ENCODE measurements around the gene IL3.

The IL3 gene

GRCh38 chr5:132020568-132021339 lies 39.7 kb upstream of the IL3 start:
- Histone ChIP-seq H3K4me3 (ENCODE audit: low read length) (no peak overlapping the region), H3K27me3 (ENCODE audit: insufficient read depth, low read length) (peaks cover 5% of the 10 kb centered on the region), H3K9me3 (ENCODE audit: low read length) (no peaks in the 10 kb centered on the region), H3K36me3 (ENCODE audit: insufficient read depth, low read length) (no peaks in the 10 kb centered on the region), H2AFZ (ENCODE audit: low read depth, low read length) (no peak overlapping the region), H3K4me1 (ENCODE audit: insufficient read depth, low read length) (no peaks in the 10 kb centered on the region)

GRCh38 chr5:132021654-132022053 lies 38.8 kb upstream of the IL3 start:
- Histone ChIP-seq H3K36me3 (ENCODE audit: insufficient read depth, low read length) (no peaks in the 10 kb centered on the region), H3K27me3 (ENCODE audit: insufficient read depth, low read length) (peaks cover 5% of the 10 kb centered on the region), H3K4me1 (ENCODE audit: insufficient read depth, low read length) (no peaks in the 10 kb centered on the region), H3K4me3 (ENCODE audit: low read length) (no peak overlapping the region), H2AFZ (ENCODE audit: low read depth, low read length) (no peak overlapping the region), H3K9me3 (ENCODE audit: low read length) (no peaks in the 10 kb centered on the region)

DNA sequence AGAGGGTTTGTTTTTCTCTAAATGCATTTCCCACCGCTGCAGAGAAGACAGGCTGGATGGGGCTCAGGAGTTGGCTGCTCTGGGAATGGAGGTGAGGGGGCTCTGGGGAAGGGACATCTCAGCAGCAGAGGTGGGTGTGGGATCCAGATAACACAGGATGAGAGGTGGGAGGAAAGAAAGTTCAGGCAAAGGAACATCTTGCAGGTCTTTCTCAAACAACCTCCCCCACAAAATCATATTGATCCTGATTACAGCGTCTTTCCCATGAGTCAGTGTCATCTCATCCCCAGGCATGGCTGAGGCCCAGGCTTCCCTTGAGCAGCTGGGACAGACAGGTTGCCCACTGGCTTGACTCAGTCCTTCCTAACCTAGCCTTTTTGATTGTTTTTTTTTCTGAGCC lies 37.7 kb upstream of the IL3 start:
- no peak overlapping the region for H3K4me3 ChIP-seq (ENCODE audit: low read length)

GRCh38 chr5:132023258-132024116 lies 37.0 kb upstream of the IL3 start:
- Histone ChIP-seq H3K9me3 (ENCODE audit: low read length) (no peaks in the 10 kb centered on the region), H3K36me3 (ENCODE audit: insufficient read depth, low read length) (no peaks in the 10 kb centered on the region), H3K27me3 (ENCODE audit: insufficient read depth, low read length) (peaks cover 5% of the 10 kb centered on the region), H3K4me3 (ENCODE audit: low read length) (no peak overlapping the region), H2AFZ (ENCODE audit: low read depth, low read length) (no peak overlapping the region), H3K4me1 (ENCODE audit: insufficient read depth, low read length) (no peaks in the 10 kb centered on the region)

More for the DNA sequence above, 37.7 kb upstream of the IL3 start:
- no peaks in the 10 kb centered on the region for H3K4me1 ChIP-seq (ENCODE audit: insufficient read depth, low read length)
- no peak overlapping the region for H2AFZ ChIP-seq (ENCODE audit: low read depth, low read length)
- no peaks in the 10 kb centered on the region for H3K36me3 ChIP-seq (ENCODE audit: insufficient read depth, low read length)
- H3K9me3 ChIP-seq (ENCODE audit: low read length), result no peaks in the 10 kb centered on the region
- peaks cover 5% of the 10 kb centered on the region for H3K27me3 ChIP-seq (ENCODE audit: insufficient read depth, low read length)

DNA sequence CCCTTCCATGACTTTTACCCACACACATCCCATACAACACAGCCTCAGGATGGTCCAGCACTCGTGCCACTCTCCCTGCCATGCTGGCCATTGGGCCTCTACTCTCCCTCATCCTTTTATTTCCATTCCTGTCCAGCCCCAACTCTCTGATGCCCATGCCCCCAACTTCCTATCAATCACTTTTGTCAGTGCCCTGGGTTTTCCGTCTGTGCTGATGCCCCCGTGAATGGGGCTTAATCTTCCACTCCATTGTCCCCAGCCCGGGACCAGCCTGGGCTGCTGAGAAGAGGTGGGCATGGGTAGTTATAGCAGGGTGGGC lies 36.4 kb upstream of the IL3 start:
- Histone ChIP-seq H3K36me3 (ENCODE audit: insufficient read depth, low read length) (no peaks in the 10 kb centered on the region), H2AFZ (ENCODE audit: low read depth, low read length) (no peak overlapping the region), H3K4me3 (ENCODE audit: low read length) (no peak overlapping the region), H3K9me3 (ENCODE audit: low read length) (no peaks in the 10 kb centered on the region), H3K27me3 (ENCODE audit: insufficient read depth, low read length) (peaks cover 4% of the 10 kb centered on the region), H3K4me1 (ENCODE audit: insufficient read depth, low read length) (no peaks in the 10 kb centered on the region)

GRCh38 chr5:132024789-132025402 lies 35.6 kb upstream of the IL3 start:
- Histone ChIP-seq H3K4me3 (ENCODE audit: low read length) (no peak overlapping the region), H3K4me1 (ENCODE audit: insufficient read depth, low read length) (no peaks in the 10 kb centered on the region), H3K27me3 (ENCODE audit: insufficient read depth, low read length) (no peaks in the 10 kb centered on the region), H2AFZ (ENCODE audit: low read depth, low read length) (no peak overlapping the region), H3K9me3 (ENCODE audit: low read length) (no peaks in the 10 kb centered on the region), H3K36me3 (ENCODE audit: insufficient read depth, low read length) (no peaks in the 10 kb centered on the region)

- H3K27me3 ChIP-seq (ENCODE audit: insufficient read depth, low read length), result no peaks in the 10 kb centered on the region
- no peaks in the 10 kb centered on the region for H3K9me3 ChIP-seq (ENCODE audit: low read length)
- H3K4me3 ChIP-seq (ENCODE audit: low read length), result no peak overlapping the region
- no peak overlapping the region for H2AFZ ChIP-seq (ENCODE audit: low read depth, low read length)
- no peaks in the 10 kb centered on the region for H3K36me3 ChIP-seq (ENCODE audit: insufficient read depth, low read length)
- no peaks in the 10 kb centered on the region for H3K4me1 ChIP-seq (ENCODE audit: insufficient read depth, low read length)
These were observed 35.0 kb upstream of the IL3 start for GRCh38 chr5:132025403-132025971.

DNA sequence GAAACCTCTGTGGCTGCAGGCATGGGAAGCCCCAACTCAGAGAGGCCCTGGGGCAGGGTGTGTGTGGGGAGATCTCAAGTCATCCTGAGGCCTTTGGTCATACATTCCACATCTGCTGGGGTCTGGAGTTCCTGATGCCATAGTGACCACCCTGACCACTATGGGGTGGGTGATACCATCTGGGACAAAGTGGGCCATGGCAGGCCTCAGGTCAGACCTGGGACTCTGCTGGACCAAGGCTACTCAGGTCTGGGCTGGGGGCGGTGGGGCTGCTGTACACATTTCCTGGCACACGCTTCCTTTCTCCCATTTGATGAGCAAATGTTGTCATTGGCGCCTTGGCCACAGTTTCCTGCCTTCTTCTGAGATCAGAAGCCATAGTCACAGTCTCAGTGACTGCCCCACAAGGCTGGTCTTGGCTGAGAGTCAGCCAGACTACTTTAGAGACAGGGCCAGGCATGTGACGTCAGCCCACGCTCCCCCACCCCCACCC lies 33.9 kb upstream of the IL3 start:
- Histone ChIP-seq H2AFZ (ENCODE audit: low read depth, low read length) (no peak overlapping the region), H3K27me3 (ENCODE audit: insufficient read depth, low read length) (no peaks in the 10 kb centered on the region), H3K4me1 (ENCODE audit: insufficient read depth, low read length) (no peaks in the 10 kb centered on the region)

DNA sequence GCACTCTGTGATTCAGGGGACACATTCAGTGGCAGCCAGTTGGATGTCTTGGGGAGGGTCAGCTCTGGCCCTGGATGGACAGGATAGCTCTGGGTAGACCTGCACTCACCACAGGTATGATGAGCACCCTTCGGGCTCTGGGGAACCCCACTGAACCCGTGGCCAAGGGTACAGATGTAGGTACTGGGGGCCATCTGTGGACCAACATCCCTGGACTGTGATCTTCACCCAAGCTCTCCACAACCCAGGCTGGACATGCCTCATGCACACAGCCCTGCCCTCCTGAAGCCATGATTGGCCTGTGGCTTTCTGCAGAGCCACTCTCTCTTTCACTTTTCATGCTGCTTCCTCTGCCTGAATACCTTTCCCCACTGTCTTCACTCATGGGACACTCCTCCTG lies 33.4 kb upstream of the IL3 start:
- Histone ChIP-seq H2AFZ (ENCODE audit: low read depth, low read length) (no peak overlapping the region), H3K36me3 (ENCODE audit: insufficient read depth, low read length) (no peaks in the 10 kb centered on the region), H3K9me3 (ENCODE audit: low read length) (no peaks in the 10 kb centered on the region), H3K27me3 (ENCODE audit: insufficient read depth, low read length) (no peaks in the 10 kb centered on the region), H3K4me1 (ENCODE audit: insufficient read depth, low read length) (no peaks in the 10 kb centered on the region), H3K4me3 (ENCODE audit: low read length) (no peak overlapping the region)

More for the DNA sequence above, 33.9 kb upstream of the IL3 start:
- no peaks in the 10 kb centered on the region for H3K36me3 ChIP-seq (ENCODE audit: insufficient read depth, low read length)
- H3K4me3 ChIP-seq (ENCODE audit: low read length), result no peak overlapping the region
- H3K9me3 ChIP-seq (ENCODE audit: low read length), result no peaks in the 10 kb centered on the region

DNA sequence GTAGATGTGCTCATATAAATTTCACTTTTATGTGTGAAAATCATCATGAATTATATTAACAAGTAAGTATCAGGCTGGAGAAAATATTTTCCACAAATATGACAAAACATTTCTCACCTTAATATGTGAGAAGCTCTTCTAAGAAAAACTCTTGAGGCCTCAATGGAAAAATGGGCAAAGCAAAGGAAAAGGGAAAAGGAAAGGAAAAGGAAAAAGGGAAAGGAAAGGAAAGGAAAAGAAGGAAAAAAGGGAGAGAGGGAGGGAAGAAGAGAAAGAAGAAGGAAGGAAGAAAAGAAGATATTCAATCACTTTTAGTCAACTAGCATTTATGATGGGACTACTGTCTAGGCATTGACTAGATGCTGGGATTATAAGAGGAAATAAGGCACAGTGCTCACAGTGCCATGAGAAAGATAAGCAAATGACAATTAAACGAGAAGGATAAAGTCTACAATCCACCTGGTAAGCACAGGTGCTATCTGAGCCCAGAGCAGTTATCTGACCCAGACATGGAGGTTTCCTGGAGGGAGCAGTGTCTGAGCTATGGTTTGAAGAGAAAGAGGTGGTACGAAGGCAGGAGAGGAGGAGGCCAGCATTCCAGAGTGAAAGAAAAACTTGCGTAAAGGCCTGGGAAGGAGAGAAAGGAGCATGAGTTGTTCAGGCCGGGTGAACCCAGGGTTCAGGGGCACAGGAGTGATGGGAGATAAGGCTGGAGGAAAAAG lies 30.7 kb upstream of the IL3 start:
- H2AFZ ChIP-seq (ENCODE audit: low read depth, low read length), result no peak overlapping the region
- H3K4me3 ChIP-seq (ENCODE audit: low read length), result no peak overlapping the region
- no peaks in the 10 kb centered on the region for H3K36me3 ChIP-seq (ENCODE audit: insufficient read depth, low read length)
- H3K27me3 ChIP-seq (ENCODE audit: insufficient read depth, low read length), result no peaks in the 10 kb centered on the region
- H3K4me1 ChIP-seq (ENCODE audit: insufficient read depth, low read length), result no peaks in the 10 kb centered on the region
- H3K9me3 ChIP-seq (ENCODE audit: low read length), result no peaks in the 10 kb centered on the region

GRCh38 chr5:132030610-132031009 lies 29.8 kb upstream of the IL3 start:
- Histone ChIP-seq H2AFZ (ENCODE audit: low read depth, low read length) (no peak overlapping the region), H3K9me3 (ENCODE audit: low read length) (no peaks in the 10 kb centered on the region), H3K36me3 (ENCODE audit: insufficient read depth, low read length) (no peaks in the 10 kb centered on the region), H3K27me3 (ENCODE audit: insufficient read depth, low read length) (no peaks in the 10 kb centered on the region), H3K4me3 (ENCODE audit: low read length) (no peak overlapping the region), H3K4me1 (ENCODE audit: insufficient read depth, low read length) (no peaks in the 10 kb centered on the region)

- Histone ChIP-seq H3K4me3 (ENCODE audit: low read length) (no peak overlapping the region), H3K36me3 (ENCODE audit: insufficient read depth, low read length) (no peaks in the 10 kb centered on the region), H2AFZ (ENCODE audit: low read depth, low read length) (no peak overlapping the region), H3K4me1 (ENCODE audit: insufficient read depth, low read length) (no peaks in the 10 kb centered on the region), H3K9me3 (ENCODE audit: low read length) (no peaks in the 10 kb centered on the region), H3K27me3 (ENCODE audit: insufficient read depth, low read length) (no peaks in the 10 kb centered on the region)
These were observed 28.3 kb upstream of the IL3 start for GRCh38 chr5:132032196-132032595.
